Hepatocyte (in vitro differentiated cells): ENCODE results near the gene SAC3D1.

ENCODE experiments used
- CTCF ChIP-seq: fragments of 200-600 bp; sonication (generic); IDR thresholded peaks from 2 replicates; pipeline ENCODE4 v1.5.1; 2016; ENCODE audit warnings: antibody characterized with exemption, mild to moderate bottlenecking; ENCODE audit not compliant: poor library complexity
- EZH2 ChIP-seq: fragments of 200-600 bp; sonication (generic); IDR thresholded peaks from 2 replicates; pipeline ENCODE4 v1.6.1; 2016; ENCODE audit warnings: antibody characterized with exemption, mild to moderate bottlenecking, borderline replicate concordance

DNA sequence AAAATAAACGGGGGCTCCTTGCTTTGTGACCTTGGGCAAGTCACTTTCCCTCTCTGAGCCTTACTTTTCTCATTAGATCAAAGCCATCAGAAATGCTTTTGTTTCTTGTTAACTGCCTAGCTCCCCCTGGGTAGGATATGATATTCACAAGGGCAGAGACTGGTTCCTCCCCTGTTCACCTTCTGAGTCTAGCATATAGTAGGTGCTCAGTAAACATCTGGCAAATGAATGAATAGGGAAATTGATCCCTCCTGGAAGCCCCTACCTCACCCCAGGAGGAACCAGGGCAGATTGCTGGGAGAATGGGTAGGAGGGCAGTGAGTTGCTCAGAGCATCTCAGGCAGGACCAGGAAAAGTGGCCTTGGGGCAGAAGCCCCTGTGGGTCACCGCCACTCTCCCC, 6.6 kb upstream of the SAC3D1 start:
- TF ChIP-seq CTCF (no peak), EZH2 (no peak)
